ENCODE data around the gene NOP16.

Gene NOP16

GRCh38 chr5:176389135-176390123 is 1.0 kb upstream of the NOP16 start:
- TF ChIP-seq CTCF (IDR thresholded peaks at IDR 0.05; ENCODE audit: extremely low read depth, missing control alignments): no peak
- peak; percentile 72 for DNase-seq (ENCODE audit: low spot score)

GRCh38 chr5:176388003-176388443 is 375 bp downstream of the NOP16 start:
- no peak for DNase-seq (ENCODE audit: low spot score)
- no peak for TF ChIP-seq CTCF (IDR thresholded peaks at IDR 0.05; ENCODE audit: extremely low read depth, missing control alignments)

- no peak for TF ChIP-seq CTCF (IDR thresholded peaks at IDR 0.05; ENCODE audit: extremely low read depth, missing control alignments)
- no peak for DNase-seq (ENCODE audit: low spot score)
Observed at GRCh38 chr5:176387384-176387925, 943 bp downstream of the NOP16 start.

- no peak for TF ChIP-seq CTCF (IDR thresholded peaks at IDR 0.05; ENCODE audit: extremely low read depth, missing control alignments)
Observed at GRCh38 chr5:176386491-176386890, 1.9 kb downstream of the NOP16 start.

GRCh38 chr5:176384991-176385390 is 3.4 kb downstream of the NOP16 start:
- TF ChIP-seq CTCF (IDR thresholded peaks at IDR 0.05; ENCODE audit: extremely low read depth, missing control alignments): no peak
- DNase-seq (ENCODE audit: low spot score): no peak

More at GRCh38 chr5:176386491-176386890, 1.9 kb downstream of the NOP16 start:
- no peak for DNase-seq (ENCODE audit: low spot score)

GRCh38 chr5:176384366-176384930 is 4.0 kb downstream of the NOP16 start:
- no peak for DNase-seq (ENCODE audit: low spot score)
- no peak for TF ChIP-seq CTCF (IDR thresholded peaks at IDR 0.05; ENCODE audit: extremely low read depth, missing control alignments)

- no peak for TF ChIP-seq CTCF (IDR thresholded peaks at IDR 0.05; ENCODE audit: extremely low read depth, missing control alignments)
- DNase-seq (ENCODE audit: low spot score): no peak
Observed at GRCh38 chr5:176383961-176384360, 4.4 kb downstream of the NOP16 start.
